Hepatic stellate cell (primary cell): ENCODE data around the gene RPS15.
"Not testable (repeated sequence)": the region's sequence is repeated elsewhere in the genome, so short reads cannot be mapped to it uniquely, and the experiment has no call there.

Experiments
- DNase-seq: peaks from one replicate; pipeline ENCODE4 v3.0.0; 2011; ENCODE audit warnings: low spot score

The RPS15 gene

DNA sequence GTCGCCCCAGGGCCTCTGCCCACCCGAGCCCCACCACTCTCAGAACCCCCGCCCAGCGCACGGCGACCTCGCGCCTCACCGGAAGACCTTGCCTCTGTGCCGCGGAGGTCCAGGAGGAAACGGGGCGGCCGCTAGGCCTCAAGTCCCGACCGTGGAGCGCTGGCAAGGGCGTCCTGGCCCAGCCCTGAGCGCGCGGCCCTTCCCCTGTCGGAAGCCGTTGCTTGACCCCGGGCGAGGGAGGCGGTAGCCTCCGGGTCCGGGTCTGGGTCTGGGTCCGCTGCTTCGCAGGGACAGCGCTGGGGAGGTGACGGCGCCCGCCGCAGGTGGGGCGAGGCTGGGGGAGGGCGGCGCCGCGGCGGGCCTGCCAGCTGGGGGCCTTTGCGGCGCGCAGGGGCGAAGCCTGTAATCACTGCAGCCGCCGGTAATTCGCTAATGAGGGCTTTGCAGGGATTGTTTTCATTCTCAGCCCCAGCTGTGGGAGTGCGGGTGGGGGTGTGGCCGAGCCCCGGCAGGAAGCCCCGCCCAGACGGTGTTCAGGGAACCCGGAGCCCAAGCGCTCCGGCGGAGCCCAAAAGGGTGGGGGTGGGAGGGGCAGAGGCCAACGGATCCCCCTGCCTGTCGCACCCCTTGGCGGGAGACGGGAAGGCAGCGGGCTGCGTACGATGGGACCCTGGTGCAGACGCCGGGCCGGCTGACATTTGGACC lies 32.3 kb downstream of the RPS15 start:
- no peak for DNase-seq

DNA sequence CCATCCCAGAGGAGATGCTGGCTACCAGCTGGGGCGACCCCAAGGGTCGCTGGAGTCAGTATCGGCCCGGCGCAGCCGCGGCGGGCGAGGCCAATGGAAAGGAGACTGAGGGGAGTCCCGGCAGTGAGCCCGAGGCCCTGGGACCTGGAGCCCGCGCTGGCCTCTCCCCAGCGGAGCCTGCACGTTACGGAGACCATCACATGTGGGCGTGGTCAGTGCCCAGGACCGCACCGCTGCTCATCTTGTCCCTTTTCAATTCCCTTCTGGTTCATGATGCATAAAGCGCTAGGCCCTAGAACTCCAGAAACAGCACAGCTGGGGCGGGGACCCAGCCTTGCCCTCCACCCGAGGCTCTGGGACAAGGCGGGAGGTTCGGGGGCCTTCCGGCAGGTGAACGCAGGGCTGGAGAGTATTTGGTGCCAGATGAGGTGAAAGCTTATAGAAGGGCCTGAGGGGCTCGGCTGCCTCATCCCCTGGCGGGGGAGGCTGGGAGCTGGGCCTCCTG lies 32.9 kb downstream of the RPS15 start:
- no peak for DNase-seq

DNA sequence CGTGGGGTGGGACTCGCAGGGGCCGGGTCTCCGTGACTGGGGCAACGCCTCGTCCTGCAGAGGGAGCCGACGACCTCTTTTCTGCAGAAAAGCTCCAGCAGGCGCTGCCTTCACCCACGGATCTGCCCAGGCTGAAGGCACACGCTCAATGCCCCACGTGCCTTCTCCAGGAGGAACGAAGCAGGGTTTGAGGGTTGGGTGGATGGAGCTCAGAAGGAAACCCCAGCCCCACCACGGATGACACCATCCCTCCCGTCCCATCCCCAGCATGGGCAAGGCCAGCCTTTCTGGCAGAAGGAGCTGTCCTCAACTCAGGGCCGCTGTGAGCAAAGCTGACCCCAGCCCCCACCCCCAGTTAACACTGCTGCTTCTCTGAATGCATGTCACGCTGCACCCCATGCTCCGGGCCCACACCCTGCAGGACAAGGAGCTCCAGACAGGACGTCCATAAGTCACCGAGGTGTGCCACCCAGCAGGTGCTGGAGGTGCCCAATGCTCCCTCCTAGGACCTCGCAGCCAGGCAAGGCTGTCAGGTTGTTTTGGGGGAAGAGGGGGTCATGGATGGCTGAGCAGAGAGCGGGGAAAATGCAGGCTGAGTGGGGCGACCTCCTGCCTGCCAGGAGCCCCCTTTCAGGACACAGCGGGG lies 33.4 kb downstream of the RPS15 start:
- no peak for DNase-seq

DNA sequence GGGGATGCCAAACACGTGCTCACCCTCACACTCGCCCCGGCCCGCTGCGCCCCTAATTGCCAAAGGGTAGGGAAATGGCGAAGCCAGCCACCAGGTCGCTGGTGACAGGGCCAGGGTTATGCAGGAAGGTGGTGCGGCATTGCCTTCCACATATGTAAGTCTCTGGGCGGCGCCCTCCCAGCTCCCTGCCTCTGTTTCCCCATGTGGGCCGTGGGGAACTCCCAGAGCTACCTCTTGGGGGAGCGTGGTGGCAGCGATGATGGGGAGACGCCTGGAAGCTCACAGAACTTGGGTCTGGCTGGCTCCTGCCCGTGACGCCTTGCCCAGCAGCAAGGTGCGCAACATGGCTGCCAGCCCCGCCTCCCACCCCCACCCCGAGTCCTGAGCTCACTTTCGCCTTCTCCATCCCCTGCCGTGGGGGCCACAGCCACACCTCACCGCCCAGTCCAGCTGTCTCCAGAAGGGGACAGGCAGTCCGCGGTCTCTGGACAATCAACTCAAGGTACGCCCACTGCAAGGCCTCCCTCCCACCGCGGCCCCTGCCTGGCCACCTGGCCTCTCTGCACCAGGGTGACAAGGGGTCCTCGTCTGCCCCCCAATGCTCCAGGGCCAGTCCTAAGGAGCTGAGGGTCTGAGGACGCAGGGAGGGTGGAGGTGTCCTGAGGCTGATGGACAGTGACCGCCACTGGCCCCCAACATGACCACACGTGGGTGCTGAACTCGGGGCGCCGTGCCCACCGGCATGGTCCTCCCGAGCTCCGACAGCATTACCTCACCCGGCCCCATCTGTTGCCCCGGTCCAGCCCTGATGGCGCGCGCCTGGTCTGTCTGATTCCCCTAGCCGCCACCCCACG lies 34.3 kb downstream of the RPS15 start:
- no peak for DNase-seq

DNA sequence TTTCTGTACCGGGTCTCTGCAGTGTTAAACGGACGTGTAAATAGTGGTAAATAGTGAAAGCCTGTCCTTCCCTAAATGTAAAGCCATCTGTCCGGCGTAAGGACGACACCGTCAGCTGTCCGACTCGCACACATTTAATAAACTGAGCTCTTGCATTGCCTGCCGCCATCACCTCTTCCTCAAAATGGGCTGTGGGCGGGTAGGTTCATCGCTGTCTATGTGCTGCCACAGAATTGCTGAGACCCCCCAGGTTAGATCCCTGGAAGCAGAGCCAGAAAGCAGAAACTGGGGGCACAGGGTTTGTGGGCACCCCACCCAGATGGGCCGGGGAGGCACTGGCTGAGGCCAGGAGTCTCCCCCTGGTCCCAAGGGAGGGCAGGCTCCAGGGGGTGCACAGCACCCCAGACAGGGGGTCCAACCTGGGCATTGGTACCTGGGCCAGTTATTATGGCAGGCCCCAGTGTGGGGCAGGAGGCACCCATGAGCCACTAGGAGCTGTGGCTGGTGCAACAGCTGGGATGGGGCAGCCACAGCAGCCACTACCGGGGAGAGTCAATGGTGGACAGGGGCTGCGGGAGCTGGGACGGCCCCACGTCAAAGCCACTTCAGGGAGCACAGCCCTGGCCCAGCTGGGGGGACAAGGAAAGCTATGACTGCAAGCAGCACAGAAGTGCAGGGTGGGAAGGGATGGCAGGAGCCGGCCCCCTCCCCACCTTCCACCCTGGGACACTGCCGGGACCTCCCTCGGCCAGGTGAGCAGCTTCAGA lies 35.1 kb downstream of the RPS15 start:
- no peak for DNase-seq

DNA sequence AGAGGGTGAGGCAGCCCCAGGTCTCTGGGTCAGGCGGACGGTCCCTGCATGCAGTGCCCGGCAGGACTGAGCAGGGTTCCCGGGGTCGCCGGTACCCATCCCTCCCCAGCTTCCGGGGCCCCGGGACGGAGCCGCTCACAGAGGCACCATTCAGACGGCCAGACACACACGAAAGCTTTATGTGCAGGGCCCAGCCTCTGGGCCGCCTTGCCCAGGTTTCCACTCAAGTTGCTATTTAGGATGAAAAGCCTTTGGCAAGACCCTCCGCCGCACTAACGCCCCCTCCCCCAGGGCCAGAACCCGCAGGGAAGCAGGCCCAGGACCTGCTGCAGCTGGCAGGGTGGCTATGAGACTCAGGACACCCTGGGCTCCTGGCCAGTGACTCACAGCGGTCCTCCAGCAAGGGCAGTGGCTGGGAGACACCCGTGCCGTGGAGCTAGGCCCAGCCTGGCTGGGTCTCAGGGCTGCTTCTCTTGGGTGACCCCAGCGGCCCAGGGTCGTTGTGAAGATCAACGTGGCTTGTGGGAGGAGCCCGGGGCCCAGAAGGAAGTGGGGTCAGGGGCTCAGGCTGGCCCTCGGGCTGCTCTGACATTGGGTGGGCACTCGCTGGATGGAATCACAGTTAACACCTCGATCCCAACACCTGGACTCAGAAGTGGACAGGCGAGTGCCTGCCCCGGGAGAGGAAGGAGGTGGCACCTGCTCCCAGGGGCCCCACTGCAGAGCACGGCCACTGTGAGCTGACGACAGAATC lies 36.0 kb downstream of the RPS15 start:
- DNase-seq: peak; percentile 36

DNA sequence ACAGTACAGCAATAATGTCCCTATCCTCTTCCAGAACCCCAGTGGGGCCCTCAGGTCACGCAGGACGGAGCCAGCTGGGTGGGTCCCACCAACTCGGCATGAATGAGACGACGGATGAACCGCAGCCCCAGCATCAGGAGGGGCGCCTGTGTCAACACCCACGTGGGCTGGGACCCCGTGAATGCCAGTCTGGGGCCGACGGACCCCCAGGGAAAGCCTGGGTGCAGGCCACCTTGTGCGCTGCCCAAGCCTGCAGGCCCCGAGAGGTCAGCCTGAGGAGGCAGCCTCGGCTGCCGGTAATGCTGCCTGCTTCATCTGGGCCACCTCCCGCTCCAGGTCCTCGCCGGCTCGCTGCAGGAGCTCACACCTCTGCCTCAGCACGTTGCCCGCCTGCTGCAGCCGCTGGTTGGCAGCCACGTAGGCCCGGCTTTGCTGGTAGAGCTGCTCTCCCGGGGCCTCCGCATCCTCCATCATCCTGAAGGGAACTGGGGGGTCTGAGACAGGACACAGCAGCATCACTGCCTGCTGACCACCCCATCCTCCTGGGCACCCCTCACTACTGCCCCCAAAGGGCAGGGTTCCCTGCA lies 36.7 kb downstream of the RPS15 start:
- no peak for DNase-seq

DNA sequence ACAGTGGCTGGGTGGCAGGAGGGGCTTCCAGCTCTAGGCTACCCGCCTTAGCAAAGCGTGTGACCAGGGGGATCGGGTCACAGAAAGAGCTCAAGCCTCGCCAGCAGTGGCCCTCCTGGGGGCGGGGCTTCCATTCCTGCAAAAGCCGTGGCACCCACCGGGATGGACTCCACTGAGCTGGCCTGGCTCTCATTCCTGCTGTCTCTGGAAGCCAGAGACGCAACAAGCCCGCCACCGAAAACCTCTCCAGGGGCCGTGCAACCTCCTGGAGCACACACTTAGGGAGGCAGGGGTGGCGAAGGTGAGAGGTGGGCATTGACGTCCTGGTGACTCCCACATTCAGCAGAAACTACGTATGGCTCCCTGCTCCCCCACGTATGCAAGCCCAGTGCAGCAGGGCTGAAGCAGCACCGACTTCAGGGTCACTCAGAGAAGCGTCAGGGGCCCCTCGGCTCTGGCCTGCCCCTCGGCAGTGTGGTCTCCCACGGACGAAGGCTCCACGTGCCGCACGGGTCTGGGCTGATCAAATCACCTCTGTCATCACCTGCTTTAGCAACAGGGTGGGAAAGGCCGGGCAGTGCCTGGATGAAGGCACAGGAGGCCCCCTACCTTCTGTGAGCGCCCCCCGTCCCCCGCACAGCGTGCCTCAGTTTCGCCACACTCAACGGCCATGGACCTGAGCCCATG lies 37.7 kb downstream of the RPS15 start:
- no peak for DNase-seq

DNA sequence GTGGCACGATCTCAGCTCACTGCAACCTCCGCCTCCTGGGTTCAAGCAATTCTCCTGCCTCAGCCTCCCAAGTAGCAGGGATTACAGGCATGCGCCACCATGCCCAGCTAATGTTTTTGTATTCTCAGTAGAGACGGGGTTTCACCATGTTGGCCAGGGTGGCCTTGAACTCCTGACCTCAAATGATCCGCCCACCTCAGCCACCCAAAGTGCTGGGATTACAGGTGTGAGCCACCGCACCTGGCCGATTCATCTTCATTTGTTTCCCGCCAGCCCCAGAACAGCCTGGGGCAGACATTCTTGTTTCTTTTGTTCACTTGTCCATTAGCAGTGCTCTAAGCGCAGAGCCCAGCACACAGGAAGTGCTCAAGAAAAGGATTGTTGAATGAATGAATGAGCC lies 38.9 kb downstream of the RPS15 start:
- DNase-seq: not testable (repeated sequence)

DNA sequence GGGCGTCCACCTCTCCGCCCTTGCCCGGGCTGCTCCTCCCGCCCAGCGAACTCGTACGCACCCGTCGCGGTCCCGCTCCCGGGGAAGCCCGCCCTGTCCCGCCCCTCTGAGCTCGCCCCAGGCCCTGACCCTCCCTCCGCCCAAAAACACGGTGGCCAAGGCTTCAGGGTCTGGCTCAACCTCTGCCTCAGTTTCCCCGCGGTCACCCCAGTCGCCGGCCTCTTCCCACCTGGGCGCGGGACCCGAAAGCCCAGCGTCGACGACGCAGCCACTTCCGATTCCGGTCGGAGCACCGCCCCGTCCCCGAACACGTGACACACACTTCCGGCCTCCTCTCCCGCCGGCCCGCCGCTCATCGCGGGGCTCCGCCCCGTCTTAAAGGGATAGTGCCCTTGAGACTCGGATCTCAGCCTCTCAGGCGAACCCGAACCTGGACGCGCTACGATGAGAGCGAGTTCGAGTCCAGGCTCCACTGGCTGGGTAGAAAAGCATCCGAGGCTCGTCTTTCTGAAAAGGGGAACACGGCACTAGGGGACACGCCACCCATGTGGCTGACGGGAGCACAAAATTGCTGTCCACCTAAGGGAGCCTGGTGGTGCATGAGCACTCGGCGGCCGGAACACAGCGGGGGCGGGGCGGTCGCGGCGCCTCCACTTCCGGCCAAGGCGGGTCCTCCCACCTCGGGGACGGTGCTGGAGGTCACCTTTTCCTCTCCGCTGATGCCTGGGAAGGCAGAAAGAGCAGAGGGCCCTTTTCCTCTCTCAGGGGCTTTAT lies 40.9 kb downstream of the RPS15 start, which contains the start of gene C19orf25:
TSS of gene C19orf25 (minus strand) at position 282 of the 774 bp plus-strand sequence. CDS start 312 bp downstream, outside the sequence.
- peak; percentile 98 for DNase-seq

DNA sequence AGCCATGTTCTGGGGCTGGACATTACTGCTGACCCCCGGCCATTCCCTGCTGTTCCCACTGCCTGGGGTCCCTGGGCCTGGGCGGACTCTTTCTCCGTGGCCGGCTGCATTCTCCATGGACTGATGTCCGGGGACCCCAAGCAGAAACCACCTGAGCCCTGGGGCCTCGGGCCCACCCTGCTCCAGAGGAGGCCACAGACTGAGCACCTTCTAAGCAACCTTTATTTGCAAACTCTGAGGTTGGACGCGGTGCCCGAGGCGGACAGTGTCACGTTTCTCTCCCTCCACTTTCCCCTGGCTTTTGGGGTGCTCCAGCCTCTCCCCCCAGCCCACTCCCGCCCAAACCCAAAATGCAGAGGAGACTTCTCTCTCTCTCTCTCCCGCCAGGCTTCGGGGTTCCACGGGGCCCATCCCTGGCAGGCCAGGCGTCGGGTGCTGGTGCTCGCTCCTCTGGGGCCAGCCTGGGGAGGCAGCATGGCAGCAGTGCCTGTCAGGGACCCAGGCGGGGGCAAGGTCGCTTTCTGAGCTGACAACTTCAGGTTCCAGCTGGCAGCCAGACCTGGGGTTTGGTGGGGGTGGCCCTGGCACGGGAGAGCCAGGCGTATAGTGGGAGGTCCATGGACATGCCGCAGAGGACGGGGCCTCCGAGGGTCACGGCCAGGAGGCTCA lies 43.2 kb downstream of the RPS15 start:
- DNase-seq: no peak

DNA sequence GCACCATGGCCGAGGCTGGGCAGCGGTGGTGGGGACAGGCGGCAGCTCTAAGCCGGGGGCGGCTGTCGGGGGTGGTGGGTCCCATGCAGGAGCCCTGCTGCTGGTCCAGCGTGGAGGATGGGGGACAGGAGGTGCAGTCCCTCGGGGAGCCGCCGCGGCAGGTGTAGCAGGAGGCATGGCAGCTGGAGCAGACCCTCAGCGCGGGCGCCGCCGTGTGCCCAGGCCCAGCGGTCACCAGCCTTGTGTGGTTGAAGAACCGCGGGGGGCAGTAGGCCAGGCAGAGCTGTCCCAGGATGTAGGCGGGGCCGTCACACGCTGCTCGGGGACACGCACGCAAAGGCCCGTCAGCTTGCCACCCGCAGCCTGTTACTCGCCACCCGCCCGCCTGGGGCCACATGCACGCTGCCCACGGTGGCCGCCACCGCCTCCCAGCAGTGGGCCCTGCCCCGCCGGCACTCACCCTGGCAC lies 43.7 kb downstream of the RPS15 start:
- no peak for DNase-seq

DNA sequence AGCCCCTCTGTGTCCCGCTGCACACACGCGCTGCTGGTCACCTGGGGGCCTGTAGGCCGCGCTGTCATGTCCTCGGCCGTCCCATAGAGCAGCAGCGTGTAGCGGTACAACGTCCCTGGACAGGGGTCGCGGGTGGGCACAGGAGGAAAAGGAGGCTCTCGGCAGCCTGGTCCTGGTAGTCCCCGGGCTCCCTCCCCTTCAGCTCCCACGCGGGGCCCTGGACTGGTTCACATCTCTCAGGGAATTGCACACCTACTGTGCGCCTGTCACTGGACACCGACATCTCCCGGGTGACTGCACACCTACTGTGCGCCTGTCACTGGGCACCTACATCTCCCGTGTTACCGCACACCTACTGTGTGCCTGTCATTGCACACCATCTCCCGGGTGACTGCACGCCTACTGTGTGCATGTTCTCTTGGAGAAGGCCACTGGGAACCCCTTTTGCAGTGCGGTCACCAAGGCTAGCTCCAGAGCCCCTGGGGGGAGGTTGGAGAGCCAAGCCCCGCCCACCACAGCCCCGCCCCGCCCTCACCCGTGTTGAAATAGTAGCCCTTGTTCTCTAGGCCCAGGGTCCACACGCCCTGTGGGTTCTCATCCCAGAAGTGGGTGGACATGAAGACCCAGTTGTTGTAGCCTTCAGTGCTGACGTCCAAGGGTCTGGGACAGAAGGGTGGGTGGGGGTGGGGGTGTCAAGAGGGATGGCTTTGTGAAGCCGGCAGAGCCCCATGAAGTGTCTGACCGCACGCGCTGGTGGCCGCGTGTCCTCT lies 44.4 kb downstream of the RPS15 start:
- no peak for DNase-seq

DNA sequence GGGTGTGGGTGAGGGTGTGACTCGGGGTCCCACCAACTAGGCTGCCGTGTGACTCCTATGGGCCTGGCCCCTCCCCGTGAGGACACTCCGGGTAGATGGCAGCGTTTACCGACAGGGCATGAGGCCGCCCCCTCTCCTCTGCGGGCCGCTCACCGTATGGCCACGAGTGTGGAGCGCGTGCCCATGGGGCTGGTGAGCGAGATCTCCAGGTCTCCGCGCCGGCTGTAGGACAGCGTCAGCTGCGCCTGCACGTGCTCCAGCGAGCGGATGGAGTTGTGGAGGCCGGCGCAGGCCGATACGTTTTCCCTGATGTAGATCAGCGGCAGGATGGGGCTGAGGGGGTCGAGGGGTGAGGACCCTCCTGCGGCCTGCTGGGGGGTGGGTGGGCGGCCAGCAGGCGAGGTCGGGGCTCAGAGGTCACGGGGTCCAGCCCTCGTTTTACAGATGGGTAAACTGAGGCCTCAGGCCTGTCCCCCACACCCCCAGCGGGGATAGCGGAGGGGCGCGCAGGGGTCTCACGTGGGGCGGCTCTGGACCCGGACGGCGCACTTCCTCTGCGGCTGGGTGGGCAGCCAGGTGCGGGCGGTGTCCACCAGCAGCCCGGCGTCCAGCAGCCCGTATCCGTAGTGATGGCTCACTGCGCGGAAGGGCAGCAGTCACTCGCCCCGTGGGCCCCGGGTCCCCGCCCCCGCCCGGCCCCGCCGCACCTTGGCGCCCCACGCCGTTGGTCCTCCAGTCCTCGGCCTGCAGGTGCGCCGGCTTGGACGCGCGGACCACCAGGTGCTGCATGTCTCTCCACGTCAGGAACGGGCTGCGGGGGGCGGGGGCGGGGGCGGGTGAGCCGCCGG lies 45.2 kb downstream of the RPS15 start:
- no peak for DNase-seq

DNA sequence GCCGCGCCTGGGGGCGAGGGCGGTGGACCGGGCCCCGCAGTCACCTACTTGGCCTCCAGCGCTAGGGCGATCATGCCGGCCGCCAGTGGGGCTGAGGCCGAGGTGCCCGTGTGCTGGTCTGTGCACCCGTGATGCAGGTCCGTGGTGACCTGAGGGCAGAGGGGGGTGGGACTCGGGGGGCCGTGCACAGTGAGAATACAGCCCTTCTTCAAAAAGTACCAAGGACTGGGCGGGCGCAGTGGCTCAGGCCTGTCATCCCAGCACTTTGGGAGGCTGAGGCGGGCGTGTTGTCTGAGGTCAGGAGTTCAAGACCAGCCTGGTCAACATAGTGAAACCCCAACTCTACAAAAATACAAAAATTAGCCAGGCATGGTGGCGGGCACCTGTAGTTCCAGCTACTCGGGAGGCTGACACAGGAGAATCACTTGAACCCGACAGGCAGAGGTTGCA lies 45.8 kb downstream of the RPS15 start:
- DNase-seq: no peak

DNA sequence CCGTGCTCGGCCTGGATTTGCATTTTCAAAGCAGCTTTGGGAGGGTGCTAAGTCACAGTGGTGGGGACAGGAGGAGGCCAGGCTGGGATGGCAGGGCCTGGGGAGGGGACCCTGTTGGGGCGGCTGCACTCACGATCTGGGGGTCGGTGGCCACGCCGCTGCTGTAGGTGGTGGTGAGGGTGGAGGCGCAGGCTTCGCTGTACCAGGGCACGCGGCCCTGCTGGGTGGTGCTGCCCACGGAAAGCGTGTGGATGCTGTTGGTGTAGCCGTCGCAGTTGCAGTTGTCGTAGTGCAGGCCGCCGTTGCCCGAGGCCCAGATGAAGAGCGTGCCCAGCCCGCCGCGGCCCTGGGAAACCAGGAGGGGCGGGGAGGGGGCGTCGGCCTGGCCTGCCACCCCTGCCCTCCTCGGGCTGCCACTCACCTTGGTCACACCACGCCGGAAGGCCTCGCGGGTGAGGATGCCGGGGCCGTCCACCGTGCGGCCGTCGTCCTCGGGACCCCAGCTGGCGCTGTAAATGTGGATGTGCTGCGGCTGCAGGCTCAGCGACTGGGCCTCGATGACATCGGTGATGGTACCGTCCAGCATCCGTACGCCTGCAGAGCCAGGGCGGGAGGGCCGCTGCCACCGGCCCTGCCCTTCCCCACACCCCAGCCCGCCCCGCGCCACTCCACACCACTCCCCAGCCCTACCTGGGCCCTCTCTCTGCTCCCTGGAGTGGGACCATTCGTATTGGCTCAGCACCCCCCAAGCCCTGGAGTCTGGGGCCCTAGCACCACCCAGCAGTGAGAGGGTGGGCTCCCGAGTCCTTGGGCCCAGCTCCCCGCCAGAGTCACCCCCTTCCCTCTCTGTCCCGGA lies 48.8 kb downstream of the RPS15 start:
- DNase-seq: no peak
